ENCODE results near the gene SPINT1.

The SPINT1 gene

GRCh38 chr15:40877694-40878093 is 33.8 kb downstream of the SPINT1 start:
- DNase-seq (ENCODE audit: low read depth) = no peak
- no peak overlapping the region for H3K4me3 ChIP-seq (ENCODE audit: low read depth, low read length)
- TF ChIP-seq, protein P1, sequence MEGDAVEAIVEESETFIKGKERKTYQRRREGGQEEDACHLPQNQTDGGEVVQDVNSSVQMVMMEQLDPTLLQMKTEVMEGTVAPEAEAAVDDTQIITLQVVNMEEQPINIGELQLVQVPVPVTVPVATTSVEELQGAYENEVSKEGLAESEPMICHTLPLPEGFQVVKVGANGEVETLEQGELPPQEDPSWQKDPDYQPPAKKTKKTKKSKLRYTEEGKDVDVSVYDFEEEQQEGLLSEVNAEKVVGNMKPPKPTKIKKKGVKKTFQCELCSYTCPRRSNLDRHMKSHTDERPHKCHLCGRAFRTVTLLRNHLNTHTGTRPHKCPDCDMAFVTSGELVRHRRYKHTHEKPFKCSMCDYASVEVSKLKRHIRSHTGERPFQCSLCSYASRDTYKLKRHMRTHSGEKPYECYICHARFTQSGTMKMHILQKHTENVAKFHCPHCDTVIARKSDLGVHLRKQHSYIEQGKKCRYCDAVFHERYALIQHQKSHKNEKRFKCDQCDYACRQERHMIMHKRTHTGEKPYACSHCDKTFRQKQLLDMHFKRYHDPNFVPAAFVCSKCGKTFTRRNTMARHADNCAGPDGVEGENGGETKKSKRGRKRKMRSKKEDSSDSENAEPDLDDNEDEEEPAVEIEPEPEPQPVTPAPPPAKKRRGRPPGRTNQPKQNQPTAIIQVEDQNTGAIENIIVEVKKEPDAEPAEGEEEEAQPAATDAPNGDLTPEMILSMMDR (conservative IDR thresholded peaks at IDR 0.05; ENCODE audit: low read depth, low read length) = no peak

GRCh38 chr15:40878785-40879184 is 34.9 kb downstream of the SPINT1 start:
- no peak overlapping the region for H3K4me3 ChIP-seq (ENCODE audit: low read depth, low read length)
- peak; percentile 54 for DNase-seq (ENCODE audit: low read depth)
- TF ChIP-seq, protein P1 (conservative IDR thresholded peaks at IDR 0.05; ENCODE audit: low read depth, low read length) = no peak

DNA sequence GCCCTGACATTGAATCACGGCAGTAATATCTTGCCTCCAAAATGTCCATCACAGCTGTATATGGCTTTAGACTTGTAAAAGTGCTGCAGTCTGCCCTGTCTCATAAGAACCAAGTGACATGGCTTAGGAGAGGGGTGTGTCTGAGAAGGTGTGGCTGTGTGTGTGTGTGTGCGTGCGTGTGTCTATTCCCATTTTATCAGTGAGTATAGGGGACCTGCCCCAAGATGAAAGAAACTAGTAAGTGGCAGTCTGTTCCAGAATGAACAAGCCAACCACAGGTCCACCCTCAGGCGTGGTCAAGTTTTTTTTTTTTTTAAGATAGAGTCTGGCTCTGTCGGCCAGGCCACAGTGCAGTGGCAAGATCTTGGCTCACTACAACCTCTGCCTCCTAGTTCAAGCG is 35.8 kb downstream of the SPINT1 start:
- TF ChIP-seq, protein P1 (conservative IDR thresholded peaks at IDR 0.05; ENCODE audit: low read depth, low read length) = no peak
- no peak for DNase-seq (ENCODE audit: low read depth)
- no peak overlapping the region for H3K4me3 ChIP-seq (ENCODE audit: low read depth, low read length)

DNA sequence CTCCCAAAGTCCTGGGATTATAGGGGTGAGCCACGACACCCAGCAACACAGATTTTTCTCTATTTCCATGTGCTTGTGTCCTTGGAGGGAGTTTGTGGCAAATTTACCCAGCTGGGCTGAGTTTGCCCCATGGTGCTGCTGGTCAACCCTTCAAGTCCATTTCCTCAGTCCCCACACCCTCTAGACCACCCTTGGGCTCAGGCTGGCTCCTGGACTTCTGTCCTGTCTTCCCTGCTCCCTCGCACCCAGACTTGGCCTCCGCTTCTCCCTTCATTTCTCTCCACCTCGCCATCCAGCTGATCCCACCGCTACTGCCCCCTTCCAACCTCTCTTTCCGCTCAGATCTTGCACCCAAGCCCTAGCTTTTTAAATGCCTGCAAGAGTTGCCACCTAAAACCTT is 37.5 kb downstream of the SPINT1 start:
- DNase-seq (ENCODE audit: low read depth) = no peak
- TF ChIP-seq, protein P1 (conservative IDR thresholded peaks at IDR 0.05; ENCODE audit: low read depth, low read length) = no peak
- H3K4me3 ChIP-seq (ENCODE audit: low read depth, low read length) = no peak overlapping the region

GRCh38 chr15:40886586-40886985 is 42.7 kb downstream of the SPINT1 start:
- no peak for DNase-seq (ENCODE audit: low read depth)
- H3K4me3 ChIP-seq (ENCODE audit: low read depth, low read length) = no peak overlapping the region
- TF ChIP-seq, protein P1 (conservative IDR thresholded peaks at IDR 0.05; ENCODE audit: low read depth, low read length) = no peak

DNA sequence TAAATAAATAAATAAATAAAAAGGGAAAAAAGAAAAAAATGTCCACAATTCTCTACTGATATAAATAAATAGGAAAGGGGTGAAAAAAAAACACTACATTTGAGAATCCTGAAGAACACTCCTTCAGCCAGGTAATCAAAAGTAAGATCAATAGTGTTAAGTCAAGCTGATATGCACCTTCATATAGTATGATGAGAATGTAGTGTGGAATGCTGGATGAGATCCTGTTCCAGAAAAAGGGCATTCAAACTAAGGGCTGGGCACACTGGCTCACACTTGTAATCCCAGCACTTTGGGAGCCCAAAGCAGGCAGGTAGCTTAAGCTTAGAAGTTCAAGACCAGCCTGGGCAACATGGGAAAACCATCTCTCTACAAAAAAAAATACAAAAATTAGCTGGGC is 45.3 kb downstream of the SPINT1 start:
- TF ChIP-seq, protein P1 (conservative IDR thresholded peaks at IDR 0.05; ENCODE audit: low read depth, low read length) = no peak
- DNase-seq (ENCODE audit: low read depth) = no peak
- no peak overlapping the region for H3K4me3 ChIP-seq (ENCODE audit: low read depth, low read length)

- H3K4me3 ChIP-seq (ENCODE audit: low read depth, low read length) = no peak overlapping the region
- TF ChIP-seq, protein P1 (conservative IDR thresholded peaks at IDR 0.05; ENCODE audit: low read depth, low read length) = no peak
- DNase-seq (ENCODE audit: low read depth) = no peak
Measured at GRCh38 chr15:40891138-40891537, 47.3 kb downstream of the SPINT1 start.

Data from choroid plexus epithelial cell (primary cell).